Renal cortex interstitium (tissue), 11 donors: Measurements from ENCODE around the gene OGFR. TPM values are rescaled to one million over a fixed set of nuclear protein-coding genes. Genes with fewer than 3 reads are reported as not detected.
"Not testable (repeated sequence)": the region's sequence is repeated elsewhere in the genome, so short reads cannot be mapped to it uniquely, and the experiment has no call there.

Experiments
- DNase-seq, 11 donors: peaks; one replicate each; pipeline ENCODE4 v3.0.0-alpha.2; 2013; ENCODE audit warnings: low read depth in 9 of 11, low spot score in 4 of 11; ENCODE audit errors: extremely low read depth in 1 of 11
- polyA plus RNA-seq, 3 donors: library from polyadenylated mRNA; unstranded; fragments of 120-200 nt; gene quantifications; one replicate each; pipeline ENCODE4 v1.2.1, GENCODE V29; 2013; ENCODE audit not compliant: insufficient read length in 3 of 3

OGFR gene
- polyA plus RNA-seq, 3 donors = 23.7 to 31.8 (median 31.1) TPM

- DNase-seq = no peak
Measured at GRCh38 chr20:62841705-62842212, 37.1 kb downstream of the OGFR start.

GRCh38 chr20:62843656-62844055 lies 39.0 kb downstream of the OGFR start:
- no peak for DNase-seq

GRCh38 chr20:62844182-62844581 lies 39.5 kb downstream of the OGFR start:
- DNase-seq = no peak

GRCh38 chr20:62845416-62846160 lies 41.0 kb downstream of the OGFR start:
- DNase-seq = no peak

GRCh38 chr20:62846166-62846890 lies 41.7 kb downstream of the OGFR start:
- DNase-seq = no peak

GRCh38 chr20:62848917-62849316 lies 44.3 kb downstream of the OGFR start:
- DNase-seq = not testable (repeated sequence)

- DNase-seq = no peak
Measured at GRCh38 chr20:62849431-62849830, 44.8 kb downstream of the OGFR start.

- DNase-seq = no peak
Measured at GRCh38 chr20:62850333-62850974, 45.8 kb downstream of the OGFR start.

- DNase-seq = no peak
Measured at GRCh38 chr20:62852196-62852595, 47.6 kb downstream of the OGFR start.

GRCh38 chr20:62852841-62853240 lies 48.2 kb downstream of the OGFR start:
- no peak for DNase-seq

GRCh38 chr20:62853304-62853703 lies 48.7 kb downstream of the OGFR start:
- not testable (repeated sequence) for DNase-seq

GRCh38 chr20:62854121-62854520 lies 49.5 kb downstream of the OGFR start:
- no peak for DNase-seq

GRCh38 chr20:62855120-62855519 lies 50.5 kb downstream of the OGFR start:
- DNase-seq = no peak

- no peak for DNase-seq
Measured at GRCh38 chr20:62856931-62857619, 52.4 kb downstream of the OGFR start.

- DNase-seq = no peak
Measured at GRCh38 chr20:62858058-62858830, 53.6 kb downstream of the OGFR start.

- no peak for DNase-seq
Measured at GRCh38 chr20:62859721-62860120, 55.1 kb downstream of the OGFR start.

GRCh38 chr20:62860391-62860923 lies 55.8 kb downstream of the OGFR start:
- DNase-seq = no peak

- no peak for DNase-seq
Measured at GRCh38 chr20:62860924-62861691, 56.5 kb downstream of the OGFR start.
